Measurements from ENCODE around the gene SLC16A7. TPM values are rescaled to one million over a fixed set of nuclear protein-coding genes. Genes with fewer than 3 reads are reported as not detected.

SLC16A7 gene
- polyA plus RNA-seq, 1 donor from 2014 or later: 2.3 TPM

- Histone ChIP-seq H3K4me2 (ENCODE audit: low read length) (no peak overlapping the region), H3K36me3 (ENCODE audit: insufficient read depth, low read length) (no peaks in the 10 kb centered on the region), H3K27ac (ENCODE audit: low read length) (no peak overlapping the region), H3K79me2 (replicated peaks; ENCODE audit: insufficient read depth, low read length) (no peaks in the 10 kb centered on the region), H3F3A (ENCODE audit: insufficient read depth, low read length, poor library complexity, severe bottlenecking) (no peaks in the 10 kb centered on the region), H3K4me3 (ENCODE audit: low read length) (no peak overlapping the region), H4K20me1 (ENCODE audit: insufficient read depth) (no peaks in the 10 kb centered on the region), H3K9ac (ENCODE audit: low read length) (no peak overlapping the region), H3K9me3 (ENCODE audit: low read length) (no peaks in the 10 kb centered on the region), H3K9me2 (ENCODE audit: insufficient read depth, low read length) (no peaks in the 10 kb centered on the region), H3K27me3 (ENCODE audit: insufficient read depth, low read depth, low read length) (no peaks in the 10 kb centered on the region), H2AFZ (ENCODE audit: low read depth, low read length) (no peak overlapping the region)
- TF ChIP-seq MXI1 (conservative IDR thresholded peaks at IDR 0.05; ENCODE audit: poor library complexity, severe bottlenecking) (no peak), POLR2AphosphoS5 (IDR thresholded peaks at IDR 0.05) (no peak), EP300 (conservative IDR thresholded peaks at IDR 0.05; ENCODE audit: poor library complexity, severe bottlenecking) (no peak), EZH2 (IDR thresholded peaks at IDR 0.05; ENCODE audit: borderline replicate concordance, insufficient read depth, low read length, poor library complexity, severe bottlenecking) (no peak), CTCF (IDR thresholded peaks at IDR 0.05; ENCODE audit: poor library complexity, severe bottlenecking) (no peak), TAF1 (IDR thresholded peaks at IDR 0.05; ENCODE audit: low read depth) (no peak), REST (IDR thresholded peaks at IDR 0.05; ENCODE audit: borderline replicate concordance) (no peak), RAD21 (conservative IDR thresholded peaks at IDR 0.05) (no peak), SMC3 (conservative IDR thresholded peaks at IDR 0.05; ENCODE audit: poor library complexity) (no peak)
These were observed 99.5 kb downstream of the SLC16A7 start for GRCh38 chr12:59695379-59695778.

GRCh38 chr12:59698600-59698999, 102.8 kb downstream of the SLC16A7 start:
- no peaks in the 10 kb centered on the region for H3K9me2 ChIP-seq (ENCODE audit: insufficient read depth, low read length)
- H3K27me3 ChIP-seq (ENCODE audit: insufficient read depth, low read depth, low read length): no peaks in the 10 kb centered on the region
- H3K4me2 ChIP-seq (ENCODE audit: low read length): no peak overlapping the region
- H3K79me2 ChIP-seq (replicated peaks; ENCODE audit: insufficient read depth, low read length): no peaks in the 10 kb centered on the region
- TF ChIP-seq CTCF (IDR thresholded peaks at IDR 0.05; ENCODE audit: poor library complexity, severe bottlenecking): no peak
- TF ChIP-seq TAF1 (IDR thresholded peaks at IDR 0.05; ENCODE audit: low read depth): no peak
- no peak for TF ChIP-seq SMC3 (conservative IDR thresholded peaks at IDR 0.05; ENCODE audit: poor library complexity)
- TF ChIP-seq REST (IDR thresholded peaks at IDR 0.05; ENCODE audit: borderline replicate concordance): no peak
- no peak for TF ChIP-seq EP300 (conservative IDR thresholded peaks at IDR 0.05; ENCODE audit: poor library complexity, severe bottlenecking)
- no peak for TF ChIP-seq EZH2 (IDR thresholded peaks at IDR 0.05; ENCODE audit: borderline replicate concordance, insufficient read depth, low read length, poor library complexity, severe bottlenecking)
- no peak for TF ChIP-seq POLR2AphosphoS5 (IDR thresholded peaks at IDR 0.05)
- TF ChIP-seq MXI1 (conservative IDR thresholded peaks at IDR 0.05; ENCODE audit: poor library complexity, severe bottlenecking): no peak
- TF ChIP-seq RAD21 (conservative IDR thresholded peaks at IDR 0.05): no peak
- no peaks in the 10 kb centered on the region for H3K9me3 ChIP-seq (ENCODE audit: low read length)
- no peak overlapping the region for H3K9ac ChIP-seq (ENCODE audit: low read length)
- no peaks in the 10 kb centered on the region for H4K20me1 ChIP-seq (ENCODE audit: insufficient read depth)
- no peaks in the 10 kb centered on the region for H3K36me3 ChIP-seq (ENCODE audit: insufficient read depth, low read length)
- H2AFZ ChIP-seq (ENCODE audit: low read depth, low read length): no peak overlapping the region
- H3K4me3 ChIP-seq (ENCODE audit: low read length): no peak overlapping the region
- no peak overlapping the region for H3K27ac ChIP-seq (ENCODE audit: low read length)
- H3F3A ChIP-seq (ENCODE audit: insufficient read depth, low read length, poor library complexity, severe bottlenecking): no peaks in the 10 kb centered on the region
